SK-N-SH treated with all-trans-retinoic acid at 6 μM for 48 hours (cell line): ENCODE results near the gene S100A7.

Source experiments
- CSDC2 ChIP-seq: fragments of 250-450 bp; sonication (Bioruptor Pico); IDR thresholded peaks from 2 replicates; pipeline ENCODE4 v1.5.0; 2020; ENCODE audit warnings: mild to moderate bottlenecking, moderate library complexity
- OSR1 ChIP-seq: fragments of 250-450 bp; sonication (Bioruptor Pico); IDR thresholded peaks from 2 replicates; pipeline ENCODE4 v1.8.0; 2022; ENCODE audit warnings: moderate library complexity, mild to moderate bottlenecking, inconsistent platforms
- SNAI2 ChIP-seq: fragments of 250-450 bp; sonication (Bioruptor Pico); IDR thresholded peaks from 2 replicates; pipeline ENCODE4 v1.5.0; 2020; ENCODE audit warnings: mild to moderate bottlenecking, moderate library complexity
- ZC3H10 ChIP-seq: fragments of 250-450 bp; sonication (Bioruptor Pico); IDR thresholded peaks from 2 replicates; pipeline ENCODE4 v1.5.1; 2021; ENCODE audit warnings: mild to moderate bottlenecking, moderate library complexity
- ZFP3 ChIP-seq: fragments of 250-450 bp; sonication (Bioruptor Pico); IDR thresholded peaks from 2 replicates; pipeline ENCODE4 v1.5.0; 2020; ENCODE audit warnings: mild to moderate bottlenecking, moderate library complexity
- ZNF8 ChIP-seq: fragments of 450-650 bp; formaldehyde crosslinking; IDR thresholded peaks from 2 replicates; pipeline ENCODE4 v1.5.0; 2020; ENCODE audit warnings: mild to moderate bottlenecking, moderate library complexity
- TF ChIP-seq, protein P1 (sequence below): fragments of 250-450 bp; sonication (Bioruptor Pico); IDR thresholded peaks from 2 replicates; pipeline ENCODE4 v1.8.0; 2020; ENCODE audit warnings: mild to moderate bottlenecking, moderate library complexity, borderline replicate concordance
- TF ChIP-seq, protein P2 (sequence below): fragments of 250-450 bp; sonication (Bioruptor Pico); IDR thresholded peaks from 2 replicates; pipeline ENCODE4 v1.5.1; 2021; ENCODE audit warnings: mild to moderate bottlenecking, moderate library complexity

DNA sequence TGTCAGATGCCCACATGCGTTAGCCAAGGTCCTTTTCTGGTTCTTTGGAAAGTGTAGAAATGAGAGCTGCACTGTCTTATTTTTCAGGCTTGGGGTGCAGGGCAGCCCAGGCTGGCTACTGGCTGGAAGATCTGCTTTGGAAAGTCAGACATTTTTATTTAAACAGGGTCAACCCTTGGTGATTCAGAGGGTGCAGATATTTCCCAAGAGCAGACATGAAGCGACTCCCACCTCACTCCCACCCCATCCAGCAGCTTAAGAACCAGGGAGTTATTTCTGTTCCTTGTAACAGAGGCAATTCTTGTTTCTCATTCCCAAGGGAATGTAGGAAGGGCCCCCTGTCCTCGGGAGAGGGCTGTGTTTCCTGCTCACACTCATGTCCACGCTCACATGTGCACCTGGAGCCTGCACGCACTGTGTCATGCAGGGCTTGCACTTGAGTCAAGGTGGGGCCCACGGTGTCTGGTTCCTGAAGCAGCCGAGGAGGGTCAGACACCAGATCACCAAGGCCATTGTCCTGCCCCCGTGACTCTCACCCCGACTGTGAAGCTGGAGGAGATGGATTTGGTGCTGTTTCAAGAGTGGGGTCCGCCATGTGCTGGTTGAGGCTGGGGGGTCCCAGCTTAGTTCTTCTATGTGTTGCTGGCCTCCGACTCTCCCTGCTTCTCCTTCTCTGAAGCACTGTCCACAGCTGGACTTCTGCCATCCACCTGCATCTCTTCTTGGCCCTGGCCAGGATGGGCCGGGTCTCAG lies 43.1 kb downstream of the S100A7 start:
- TF ChIP-seq, protein P1, sequence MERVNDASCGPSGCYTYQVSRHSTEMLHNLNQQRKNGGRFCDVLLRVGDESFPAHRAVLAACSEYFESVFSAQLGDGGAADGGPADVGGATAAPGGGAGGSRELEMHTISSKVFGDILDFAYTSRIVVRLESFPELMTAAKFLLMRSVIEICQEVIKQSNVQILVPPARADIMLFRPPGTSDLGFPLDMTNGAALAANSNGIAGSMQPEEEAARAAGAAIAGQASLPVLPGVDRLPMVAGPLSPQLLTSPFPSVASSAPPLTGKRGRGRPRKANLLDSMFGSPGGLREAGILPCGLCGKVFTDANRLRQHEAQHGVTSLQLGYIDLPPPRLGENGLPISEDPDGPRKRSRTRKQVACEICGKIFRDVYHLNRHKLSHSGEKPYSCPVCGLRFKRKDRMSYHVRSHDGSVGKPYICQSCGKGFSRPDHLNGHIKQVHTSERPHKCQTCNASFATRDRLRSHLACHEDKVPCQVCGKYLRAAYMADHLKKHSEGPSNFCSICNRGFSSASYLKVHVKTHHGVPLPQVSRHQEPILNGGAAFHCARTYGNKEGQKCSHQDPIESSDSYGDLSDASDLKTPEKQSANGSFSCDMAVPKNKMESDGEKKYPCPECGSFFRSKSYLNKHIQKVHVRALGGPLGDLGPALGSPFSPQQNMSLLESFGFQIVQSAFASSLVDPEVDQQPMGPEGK: no peak
- TF ChIP-seq, protein P2, sequence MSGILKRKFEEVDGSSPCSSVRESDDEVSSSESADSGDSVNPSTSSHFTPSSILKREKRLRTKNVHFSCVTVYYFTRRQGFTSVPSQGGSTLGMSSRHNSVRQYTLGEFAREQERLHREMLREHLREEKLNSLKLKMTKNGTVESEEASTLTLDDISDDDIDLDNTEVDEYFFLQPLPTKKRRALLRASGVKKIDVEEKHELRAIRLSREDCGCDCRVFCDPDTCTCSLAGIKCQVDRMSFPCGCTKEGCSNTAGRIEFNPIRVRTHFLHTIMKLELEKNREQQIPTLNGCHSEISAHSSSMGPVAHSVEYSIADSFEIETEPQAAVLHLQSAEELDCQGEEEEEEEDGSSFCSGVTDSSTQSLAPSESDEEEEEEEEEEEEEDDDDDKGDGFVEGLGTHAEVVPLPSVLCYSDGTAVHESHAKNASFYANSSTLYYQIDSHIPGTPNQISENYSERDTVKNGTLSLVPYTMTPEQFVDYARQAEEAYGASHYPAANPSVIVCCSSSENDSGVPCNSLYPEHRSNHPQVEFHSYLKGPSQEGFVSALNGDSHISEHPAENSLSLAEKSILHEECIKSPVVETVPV (CRISPR knock-in tag): no peak
- no peak for TF ChIP-seq ZC3H10 (CRISPR knock-in tag)
- TF ChIP-seq SNAI2 (CRISPR knock-in tag): no peak
- TF ChIP-seq ZNF8 (CRISPR knock-in tag): no peak
- TF ChIP-seq CSDC2 (CRISPR knock-in tag): no peak
- TF ChIP-seq OSR1 (CRISPR knock-in tag): no peak
- no peak for TF ChIP-seq ZFP3 (CRISPR knock-in tag)
